ENCODE results near the gene LZTR1.

LZTR1 gene

GRCh38 chr22:21010426-21011113 lies 28.5 kb downstream of the LZTR1 start:
- H3K9ac ChIP-seq (ENCODE audit: low read length): no peak overlapping the region
- no CpG with 5 or more reads among the region's 3 CpGs for WGBS (ENCODE audit: extremely low coverage, insufficient coverage, insufficient read length)
- H3K79me1 ChIP-seq (ENCODE audit: low read length): peaks cover 3% of the 10 kb centered on the region
- H2AFZ ChIP-seq (ENCODE audit: insufficient read depth, low read length, poor library complexity): no peak overlapping the region
- no peak overlapping the region for H4K8ac ChIP-seq (ENCODE audit: low read depth, low read length)
- H3K27ac ChIP-seq (ENCODE audit: low read depth, low read length): no peak overlapping the region
- H3K4ac ChIP-seq (ENCODE audit: low read depth, low read length): no peak overlapping the region
- H3K4me3 ChIP-seq (ENCODE audit: low read depth, low read length): no peak overlapping the region
- no peak overlapping the region for H3K14ac ChIP-seq (ENCODE audit: low read length)
- H3K18ac ChIP-seq (ENCODE audit: low read length): no peak overlapping the region
- H3K9me3 ChIP-seq (ENCODE audit: insufficient read depth, low read depth, low read length): no peaks in the 10 kb centered on the region
- H3K36me3 ChIP-seq (ENCODE audit: control insufficient read depth in 1 of 2, insufficient read depth in 2 of 2, low read length in 2 of 2): no peaks in the 10 kb centered on the region
- no peak for DNase-seq
- no peak overlapping the region for H2BK5ac ChIP-seq (ENCODE audit: low read depth, low read length, poor library complexity)
- no peak overlapping the region for H2BK12ac ChIP-seq (ENCODE audit: low read length)
- H4K12ac ChIP-seq (ENCODE audit: low read depth, low read length): no peak overlapping the region
- H3K4me2 ChIP-seq (ENCODE audit: low read length): no peak overlapping the region
- peaks cover 14 to 16% of the 10 kb centered on the region in 2 experiments for H3K4me1 ChIP-seq (ENCODE audit: control insufficient read depth in 1 of 2, insufficient read depth in 2 of 2, low read length in 2 of 2)
- no peak overlapping the region for H2BK120ac ChIP-seq (ENCODE audit: insufficient read depth, low read length, poor library complexity)
- H3K79me2 ChIP-seq (ENCODE audit: control insufficient read depth, insufficient read depth, low read length, poor library complexity): no peaks in the 10 kb centered on the region
- no peaks in the 10 kb centered on the region for H3K27me3 ChIP-seq (ENCODE audit: insufficient read depth, low read length)
- no peak overlapping the region for H2AK5ac ChIP-seq (ENCODE audit: low read length)
- H4K91ac ChIP-seq (ENCODE audit: low read depth, low read length): no peak overlapping the region
- H3K23ac ChIP-seq (ENCODE audit: low read length): no peak overlapping the region

- H3K27ac ChIP-seq (ENCODE audit: low read depth, low read length): no peak overlapping the region
Observed at GRCh38 chr22:21012446-21013407, 30.6 kb downstream of the LZTR1 start.

DNA sequence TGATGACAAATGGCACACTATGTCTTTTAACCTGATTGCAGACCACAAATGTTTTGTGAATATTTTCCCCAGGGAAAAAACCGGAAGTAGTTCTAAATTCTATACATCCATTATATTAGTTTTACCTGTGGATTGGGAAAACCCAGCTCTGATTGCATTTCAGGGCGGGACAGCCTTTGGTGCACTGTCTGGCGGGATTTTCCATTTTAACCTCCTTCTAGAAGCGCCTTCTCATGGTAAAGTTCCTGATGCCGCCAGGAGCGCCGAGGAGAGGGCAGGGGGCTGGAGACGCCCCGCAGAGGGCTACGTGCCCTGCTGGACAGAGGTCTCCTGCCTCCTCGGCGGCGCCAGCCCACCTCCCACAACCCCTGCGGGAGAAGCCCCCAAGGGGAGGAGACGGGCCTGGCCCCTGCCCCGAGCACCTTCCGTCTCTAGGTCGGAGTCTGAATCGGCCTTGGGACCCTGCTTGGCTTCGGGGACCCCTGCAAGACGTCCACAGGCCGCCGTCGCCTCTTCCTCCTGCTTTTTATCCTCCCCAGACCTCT lies 31.6 kb downstream of the LZTR1 start:
- WGBS (ENCODE audit: extremely low coverage, insufficient coverage, insufficient read length): no CpG with 5 or more reads among the region's 24 CpGs
- Histone ChIP-seq H2BK120ac (ENCODE audit: insufficient read depth, low read length, poor library complexity) (peak overlapping the region; percentile 36), H3K14ac (ENCODE audit: low read length) (no peak overlapping the region)

More at GRCh38 chr22:21012446-21013407, 30.6 kb downstream of the LZTR1 start:
- no peak overlapping the region for H3K9ac ChIP-seq (ENCODE audit: low read length)
- H3K14ac ChIP-seq (ENCODE audit: low read length): no peak overlapping the region
- WGBS (ENCODE audit: extremely low coverage, insufficient coverage, insufficient read length): no CpG with 5 or more reads among the region's 14 CpGs
- H3K27me3 ChIP-seq (ENCODE audit: insufficient read depth, low read length): no peaks in the 10 kb centered on the region
- no peak overlapping the region for H3K4ac ChIP-seq (ENCODE audit: low read depth, low read length)
- no peak overlapping the region for H3K4me2 ChIP-seq (ENCODE audit: low read length)
- H4K8ac ChIP-seq (ENCODE audit: low read depth, low read length): no peak overlapping the region
- no peak overlapping the region for H2BK12ac ChIP-seq (ENCODE audit: low read length)
- no peak overlapping the region for H2AFZ ChIP-seq (ENCODE audit: insufficient read depth, low read length, poor library complexity)
- no peaks in the 10 kb centered on the region for H3K79me2 ChIP-seq (ENCODE audit: control insufficient read depth, insufficient read depth, low read length, poor library complexity)
- H2AK5ac ChIP-seq (ENCODE audit: low read length): no peak overlapping the region
- no peak overlapping the region for H4K12ac ChIP-seq (ENCODE audit: low read depth, low read length)
- no peak overlapping the region for H3K23ac ChIP-seq (ENCODE audit: low read length)
- no peak overlapping the region for H4K91ac ChIP-seq (ENCODE audit: low read depth, low read length)
- peaks cover 3% of the 10 kb centered on the region for H3K79me1 ChIP-seq (ENCODE audit: low read length)
- DNase-seq: no peak
- no peak overlapping the region for H3K18ac ChIP-seq (ENCODE audit: low read length)
- no peaks in the 10 kb centered on the region for H3K9me3 ChIP-seq (ENCODE audit: insufficient read depth, low read depth, low read length)
- H2BK120ac ChIP-seq (ENCODE audit: insufficient read depth, low read length, poor library complexity): no peak overlapping the region
- H2BK5ac ChIP-seq (ENCODE audit: low read depth, low read length, poor library complexity): no peak overlapping the region
- no peaks in the 10 kb centered on the region for H3K36me3 ChIP-seq (ENCODE audit: control insufficient read depth in 1 of 2, insufficient read depth in 2 of 2, low read length in 2 of 2)
- no peak overlapping the region for H3K4me3 ChIP-seq (ENCODE audit: low read depth, low read length)
- peaks cover 15 to 18% of the 10 kb centered on the region in 2 experiments for H3K4me1 ChIP-seq (ENCODE audit: control insufficient read depth in 1 of 2, insufficient read depth in 2 of 2, low read length in 2 of 2)

GRCh38 chr22:21014202-21014725 lies 32.2 kb downstream of the LZTR1 start:
- H2AFZ ChIP-seq (ENCODE audit: insufficient read depth, low read length, poor library complexity): peak overlapping the region; percentile 7
- no peak overlapping the region for H2AK5ac ChIP-seq (ENCODE audit: low read length)
- H3K9me3 ChIP-seq (ENCODE audit: insufficient read depth, low read depth, low read length): no peaks in the 10 kb centered on the region
- no CpG with 5 or more reads among the region's 40 CpGs for WGBS (ENCODE audit: extremely low coverage, insufficient coverage, insufficient read length)
- no peaks in the 10 kb centered on the region for H3K79me2 ChIP-seq (ENCODE audit: control insufficient read depth, insufficient read depth, low read length, poor library complexity)
- no peak overlapping the region for H3K9ac ChIP-seq (ENCODE audit: low read length)
- H3K79me1 ChIP-seq (ENCODE audit: low read length): peaks cover 3% of the 10 kb centered on the region
- no peak overlapping the region for H3K4ac ChIP-seq (ENCODE audit: low read depth, low read length)
- H3K36me3 ChIP-seq (ENCODE audit: control insufficient read depth in 1 of 2, insufficient read depth in 2 of 2, low read length in 2 of 2): no peaks in the 10 kb centered on the region
- H2BK5ac ChIP-seq (ENCODE audit: low read depth, low read length, poor library complexity): no peak overlapping the region
- peak overlapping the region; percentile 48 for H3K4me3 ChIP-seq (ENCODE audit: low read depth, low read length)
- no peak overlapping the region for H4K12ac ChIP-seq (ENCODE audit: low read depth, low read length)
- H2BK12ac ChIP-seq (ENCODE audit: low read length): no peak overlapping the region
- no peak overlapping the region for H3K23ac ChIP-seq (ENCODE audit: low read length)
- H3K4me2 ChIP-seq (ENCODE audit: low read length): peak overlapping the region; percentile 79
- no peak overlapping the region for H3K14ac ChIP-seq (ENCODE audit: low read length)
- no peak overlapping the region for H4K8ac ChIP-seq (ENCODE audit: low read depth, low read length)
- H3K27me3 ChIP-seq (ENCODE audit: insufficient read depth, low read length): no peaks in the 10 kb centered on the region
- H3K18ac ChIP-seq (ENCODE audit: low read length): no peak overlapping the region
- peak; percentile 98 to 99 for DNase-seq
- peaks cover 15 to 18% of the 10 kb centered on the region in 2 experiments for H3K4me1 ChIP-seq (ENCODE audit: control insufficient read depth in 1 of 2, insufficient read depth in 2 of 2, low read length in 2 of 2)
- peak overlapping the region; percentile 43 for H3K27ac ChIP-seq (ENCODE audit: low read depth, low read length)
- H4K91ac ChIP-seq (ENCODE audit: low read depth, low read length): no peak overlapping the region
- no peak overlapping the region for H2BK120ac ChIP-seq (ENCODE audit: insufficient read depth, low read length, poor library complexity)

More for the DNA sequence above, 31.6 kb downstream of the LZTR1 start:
- Histone ChIP-seq H3K4me2 (ENCODE audit: low read length) (peak overlapping the region; percentile 79), H3K23ac (ENCODE audit: low read length) (no peak overlapping the region), H3K79me1 (ENCODE audit: low read length) (peaks cover 3% of the 10 kb centered on the region), H3K9ac (ENCODE audit: low read length) (no peak overlapping the region), H3K18ac (ENCODE audit: low read length) (peak overlapping the region; percentile 12), H4K8ac (ENCODE audit: low read depth, low read length) (peak overlapping the region; percentile 25), H2BK12ac (ENCODE audit: low read length) (peak overlapping the region; percentile 23), H3K4me1 (ENCODE audit: control insufficient read depth in 1 of 2, insufficient read depth in 2 of 2, low read length in 2 of 2) (peaks cover 15 to 18% of the 10 kb centered on the region in 2 experiments), H3K36me3 (ENCODE audit: control insufficient read depth in 1 of 2, insufficient read depth in 2 of 2, low read length in 2 of 2) (no peaks in the 10 kb centered on the region), H2BK5ac (ENCODE audit: low read depth, low read length, poor library complexity) (peak overlapping the region; percentile 42), H3K4me3 (ENCODE audit: low read depth, low read length) (peak overlapping the region; percentile 48), H2AFZ (ENCODE audit: insufficient read depth, low read length, poor library complexity) (peak overlapping the region; percentile 7), H3K27me3 (ENCODE audit: insufficient read depth, low read length) (no peaks in the 10 kb centered on the region), H4K12ac (ENCODE audit: low read depth, low read length) (no peak overlapping the region), H4K91ac (ENCODE audit: low read depth, low read length) (peak overlapping the region; percentile 49), H3K9me3 (ENCODE audit: insufficient read depth, low read depth, low read length) (no peaks in the 10 kb centered on the region), H2AK5ac (ENCODE audit: low read length) (no peak overlapping the region), H3K79me2 (ENCODE audit: control insufficient read depth, insufficient read depth, low read length, poor library complexity) (no peaks in the 10 kb centered on the region), H3K27ac (ENCODE audit: low read depth, low read length) (peak overlapping the region; percentile 44), H3K4ac (ENCODE audit: low read depth, low read length) (no peak overlapping the region)
- DNase-seq: peak in 1 of 2 donors; percentile 26
